GM10266 (cell line): ENCODE data around the gene PMP22.
"Not testable (repeated sequence)": the region's sequence is repeated elsewhere in the genome, so short reads cannot be mapped to it uniquely, and the experiment has no call there.

ENCODE experiments used
- DNase-seq: peaks from one replicate; pipeline ENCODE4 v3.0.0; 2012; ENCODE audit errors: extremely low spot score
- TF ChIP-seq, protein P1 (sequence below): IDR thresholded peaks from 2 replicates; pipeline ENCODE4 v1.5.1; 2012; ENCODE audit warnings: mild to moderate bottlenecking, low read depth; ENCODE audit not compliant: control insufficient read depth, insufficient read depth; ENCODE audit errors: missing control alignments

The PMP22 gene

DNA sequence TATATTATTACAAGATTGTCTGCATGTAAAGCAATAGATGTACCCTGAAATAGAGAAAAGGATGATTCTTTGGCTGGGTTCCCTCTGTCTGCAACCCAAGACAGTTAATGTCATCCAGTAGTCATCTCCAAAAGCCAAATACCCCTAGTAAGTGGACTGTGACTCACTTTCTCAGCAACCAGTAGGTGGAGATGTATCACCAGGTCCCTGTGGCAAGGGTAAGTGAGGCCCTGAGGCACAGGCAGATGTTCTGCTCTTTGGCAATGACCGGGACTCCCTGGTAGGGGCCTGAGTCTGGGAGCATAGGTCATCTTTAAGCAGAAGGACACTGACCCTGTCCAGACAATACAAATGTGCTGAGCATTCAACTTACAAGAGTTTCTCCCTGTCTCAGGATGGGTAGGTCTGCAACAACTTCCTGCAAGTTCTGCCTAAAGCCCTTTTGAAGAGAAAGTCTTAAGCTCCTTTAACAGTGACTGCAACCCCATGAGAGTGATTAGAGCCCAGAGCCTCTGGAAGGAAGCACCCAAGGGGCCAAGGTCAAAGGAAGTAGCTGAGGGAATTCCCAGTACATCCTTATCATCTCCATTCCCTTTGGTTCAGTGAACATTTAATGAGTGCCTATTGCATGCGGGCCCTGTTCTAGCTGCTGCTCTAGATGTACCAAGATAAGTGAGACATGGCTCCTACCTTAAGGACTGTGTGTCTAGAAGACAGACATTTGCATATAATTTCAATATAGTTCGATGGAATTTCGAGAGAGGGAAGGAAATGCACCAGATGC, 31.9 kb downstream of the PMP22 start:
- TF ChIP-seq, protein P1, sequence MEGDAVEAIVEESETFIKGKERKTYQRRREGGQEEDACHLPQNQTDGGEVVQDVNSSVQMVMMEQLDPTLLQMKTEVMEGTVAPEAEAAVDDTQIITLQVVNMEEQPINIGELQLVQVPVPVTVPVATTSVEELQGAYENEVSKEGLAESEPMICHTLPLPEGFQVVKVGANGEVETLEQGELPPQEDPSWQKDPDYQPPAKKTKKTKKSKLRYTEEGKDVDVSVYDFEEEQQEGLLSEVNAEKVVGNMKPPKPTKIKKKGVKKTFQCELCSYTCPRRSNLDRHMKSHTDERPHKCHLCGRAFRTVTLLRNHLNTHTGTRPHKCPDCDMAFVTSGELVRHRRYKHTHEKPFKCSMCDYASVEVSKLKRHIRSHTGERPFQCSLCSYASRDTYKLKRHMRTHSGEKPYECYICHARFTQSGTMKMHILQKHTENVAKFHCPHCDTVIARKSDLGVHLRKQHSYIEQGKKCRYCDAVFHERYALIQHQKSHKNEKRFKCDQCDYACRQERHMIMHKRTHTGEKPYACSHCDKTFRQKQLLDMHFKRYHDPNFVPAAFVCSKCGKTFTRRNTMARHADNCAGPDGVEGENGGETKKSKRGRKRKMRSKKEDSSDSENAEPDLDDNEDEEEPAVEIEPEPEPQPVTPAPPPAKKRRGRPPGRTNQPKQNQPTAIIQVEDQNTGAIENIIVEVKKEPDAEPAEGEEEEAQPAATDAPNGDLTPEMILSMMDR = no peak
- DNase-seq = no peak

- DNase-seq = no peak
- TF ChIP-seq, protein P1 = no peak
Measured at GRCh38 chr17:15232517-15232915, 32.6 kb downstream of the PMP22 start.

GRCh38 chr17:15231851-15232516, 33.1 kb downstream of the PMP22 start:
- no peak for DNase-seq
- TF ChIP-seq, protein P1 = no peak

GRCh38 chr17:15230866-15231265, 34.3 kb downstream of the PMP22 start:
- no peak for DNase-seq
- TF ChIP-seq, protein P1 = no peak

- DNase-seq = not testable (repeated sequence)
Measured at GRCh38 chr17:15221827-15222226, 43.3 kb downstream of the PMP22 start.

- DNase-seq = no peak
- TF ChIP-seq, protein P1 = no peak
Measured at GRCh38 chr17:15220785-15221184, 44.3 kb downstream of the PMP22 start.

GRCh38 chr17:15216481-15216880, 48.6 kb downstream of the PMP22 start:
- TF ChIP-seq, protein P1 = no peak
- DNase-seq = no peak
